ENCODE data around the gene LRRC8B.

Gene LRRC8B

GRCh38 chr1:89532866-89533265, 8.2 kb downstream of the LRRC8B start:
- H3K4me1 ChIP-seq (ENCODE audit: insufficient read depth, low read length, poor library complexity, severe bottlenecking): peaks cover 33% of the 10 kb centered on the region
- H3K79me2 ChIP-seq (ENCODE audit: insufficient read depth, low read length): peaks cover 93% of the 10 kb centered on the region
- TF ChIP-seq, protein P1, sequence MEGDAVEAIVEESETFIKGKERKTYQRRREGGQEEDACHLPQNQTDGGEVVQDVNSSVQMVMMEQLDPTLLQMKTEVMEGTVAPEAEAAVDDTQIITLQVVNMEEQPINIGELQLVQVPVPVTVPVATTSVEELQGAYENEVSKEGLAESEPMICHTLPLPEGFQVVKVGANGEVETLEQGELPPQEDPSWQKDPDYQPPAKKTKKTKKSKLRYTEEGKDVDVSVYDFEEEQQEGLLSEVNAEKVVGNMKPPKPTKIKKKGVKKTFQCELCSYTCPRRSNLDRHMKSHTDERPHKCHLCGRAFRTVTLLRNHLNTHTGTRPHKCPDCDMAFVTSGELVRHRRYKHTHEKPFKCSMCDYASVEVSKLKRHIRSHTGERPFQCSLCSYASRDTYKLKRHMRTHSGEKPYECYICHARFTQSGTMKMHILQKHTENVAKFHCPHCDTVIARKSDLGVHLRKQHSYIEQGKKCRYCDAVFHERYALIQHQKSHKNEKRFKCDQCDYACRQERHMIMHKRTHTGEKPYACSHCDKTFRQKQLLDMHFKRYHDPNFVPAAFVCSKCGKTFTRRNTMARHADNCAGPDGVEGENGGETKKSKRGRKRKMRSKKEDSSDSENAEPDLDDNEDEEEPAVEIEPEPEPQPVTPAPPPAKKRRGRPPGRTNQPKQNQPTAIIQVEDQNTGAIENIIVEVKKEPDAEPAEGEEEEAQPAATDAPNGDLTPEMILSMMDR (conservative IDR thresholded peaks at IDR 0.05; ENCODE audit: low read length): no peak
- TF ChIP-seq EZH2phosphoT487 (IDR thresholded peaks at IDR 0.05; ENCODE audit: borderline replicate concordance): no peak
- no peaks in the 10 kb centered on the region for H3K9me3 ChIP-seq (ENCODE audit: insufficient read depth, low read depth, low read length)
- H3K4me3 ChIP-seq (ENCODE audit: low read length, poor library complexity, severe bottlenecking): no peak overlapping the region
- no peaks in the 10 kb centered on the region for H3K36me3 ChIP-seq (ENCODE audit: insufficient read depth, low read length)
- no peaks in the 10 kb centered on the region for H3K27me3 ChIP-seq (ENCODE audit: insufficient read depth, low read length, poor library complexity, severe bottlenecking)
- H3K9ac ChIP-seq (ENCODE audit: low read depth, low read length, poor library complexity, severe bottlenecking): no peak overlapping the region
- H2AFZ ChIP-seq (ENCODE audit: low read length): no peak overlapping the region
- no peaks in the 10 kb centered on the region for H3F3A ChIP-seq (ENCODE audit: low read depth)
- peak overlapping the region; percentile 22 for H3K4me2 ChIP-seq (ENCODE audit: low read depth, low read length, poor library complexity, severe bottlenecking)
- H4K20me1 ChIP-seq (ENCODE audit: insufficient read depth, low read length, poor library complexity, severe bottlenecking): peaks cover 25% of the 10 kb centered on the region
- no peaks in the 10 kb centered on the region for H3K9me2 ChIP-seq (replicated peaks; ENCODE audit: low read depth, low read length)

DNA sequence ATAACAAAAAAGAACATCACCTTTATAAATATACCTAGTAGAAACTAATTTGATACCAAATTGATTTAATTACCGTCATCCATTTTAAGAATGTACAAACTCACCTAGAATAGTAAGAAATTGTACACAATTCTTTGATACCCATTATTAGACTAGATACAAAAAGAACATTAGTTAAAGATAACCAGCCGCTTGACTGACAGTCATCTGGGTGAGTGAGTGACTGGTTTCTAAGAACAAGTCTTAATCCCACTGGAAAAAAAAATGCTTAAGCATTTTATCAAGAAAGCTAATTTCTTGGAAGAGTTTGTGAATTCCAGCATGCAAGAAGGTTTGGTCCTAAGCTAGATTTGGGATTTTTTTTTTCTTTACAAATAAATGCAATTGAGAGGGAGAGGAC, 10.9 kb downstream of the LRRC8B start:
- Histone ChIP-seq H3K4me1 (ENCODE audit: insufficient read depth, low read length, poor library complexity, severe bottlenecking) (peaks cover 27% of the 10 kb centered on the region), H3F3A (ENCODE audit: low read depth) (no peaks in the 10 kb centered on the region), H3K9me3 (ENCODE audit: insufficient read depth, low read depth, low read length) (no peaks in the 10 kb centered on the region), H4K20me1 (ENCODE audit: insufficient read depth, low read length, poor library complexity, severe bottlenecking) (peaks cover 19% of the 10 kb centered on the region), H3K27me3 (ENCODE audit: insufficient read depth, low read length, poor library complexity, severe bottlenecking) (no peaks in the 10 kb centered on the region), H3K9me2 (replicated peaks; ENCODE audit: low read depth, low read length) (no peaks in the 10 kb centered on the region), H3K4me2 (ENCODE audit: low read depth, low read length, poor library complexity, severe bottlenecking) (no peak overlapping the region), H3K36me3 (ENCODE audit: insufficient read depth, low read length) (no peaks in the 10 kb centered on the region), H3K79me2 (ENCODE audit: insufficient read depth, low read length) (peaks cover 94% of the 10 kb centered on the region), H3K9ac (ENCODE audit: low read depth, low read length, poor library complexity, severe bottlenecking) (no peak overlapping the region), H2AFZ (ENCODE audit: low read length) (no peak overlapping the region), H3K4me3 (ENCODE audit: low read length, poor library complexity, severe bottlenecking) (no peak overlapping the region)
- no peak for TF ChIP-seq EZH2phosphoT487 (IDR thresholded peaks at IDR 0.05; ENCODE audit: borderline replicate concordance)
- TF ChIP-seq, protein P1 (conservative IDR thresholded peaks at IDR 0.05; ENCODE audit: low read length): no peak

DNA sequence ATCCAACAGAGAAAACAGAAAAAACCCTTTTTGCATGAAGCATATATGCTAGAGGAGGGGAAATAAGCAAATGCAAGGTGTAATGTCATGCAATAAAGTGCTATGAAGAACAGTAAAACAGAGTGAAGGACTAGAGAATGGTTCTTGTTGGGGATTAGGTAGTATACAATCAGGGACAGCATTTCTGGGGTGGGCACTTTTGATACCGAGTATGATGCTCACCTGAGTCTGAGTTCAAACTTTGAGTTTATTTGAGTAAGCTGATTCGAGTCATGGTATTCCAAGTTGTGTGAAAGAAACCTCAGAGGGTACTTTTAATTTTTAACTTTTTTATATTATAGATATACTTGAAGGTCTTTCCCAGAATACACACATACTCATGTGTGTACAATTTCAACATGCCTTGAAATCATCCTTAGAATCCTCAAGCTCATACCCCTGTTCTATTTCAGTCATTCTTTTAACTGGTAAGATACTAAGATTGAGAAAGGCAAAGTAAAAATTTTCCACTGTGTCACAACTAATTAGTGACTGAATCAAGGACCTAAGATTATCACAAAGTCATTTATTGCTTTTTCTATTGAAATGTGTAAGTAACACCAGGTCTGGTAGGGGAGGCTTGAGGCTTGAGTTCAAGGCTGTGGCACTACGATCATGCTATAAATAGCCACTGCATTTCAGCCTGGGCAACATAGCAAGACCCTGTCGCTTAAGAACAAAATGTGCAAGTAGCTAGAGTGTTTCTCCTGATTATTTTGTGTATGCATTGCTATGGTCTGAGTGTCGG, 12.1 kb downstream of the LRRC8B start:
- H2AFZ ChIP-seq (ENCODE audit: low read length): no peak overlapping the region
- peaks cover 15% of the 10 kb centered on the region for H4K20me1 ChIP-seq (ENCODE audit: insufficient read depth, low read length, poor library complexity, severe bottlenecking)
- H3K9me2 ChIP-seq (replicated peaks; ENCODE audit: low read depth, low read length): no peaks in the 10 kb centered on the region
- H3F3A ChIP-seq (ENCODE audit: low read depth): no peaks in the 10 kb centered on the region
- no peaks in the 10 kb centered on the region for H3K36me3 ChIP-seq (ENCODE audit: insufficient read depth, low read length)
- H3K27me3 ChIP-seq (ENCODE audit: insufficient read depth, low read length, poor library complexity, severe bottlenecking): no peaks in the 10 kb centered on the region
- no peak overlapping the region for H3K4me2 ChIP-seq (ENCODE audit: low read depth, low read length, poor library complexity, severe bottlenecking)
- TF ChIP-seq EZH2phosphoT487 (IDR thresholded peaks at IDR 0.05; ENCODE audit: borderline replicate concordance): no peak
- TF ChIP-seq, protein P1 (conservative IDR thresholded peaks at IDR 0.05; ENCODE audit: low read length): no peak
- H3K9ac ChIP-seq (ENCODE audit: low read depth, low read length, poor library complexity, severe bottlenecking): no peak overlapping the region
- peaks cover 18% of the 10 kb centered on the region for H3K4me1 ChIP-seq (ENCODE audit: insufficient read depth, low read length, poor library complexity, severe bottlenecking)
- peaks cover 89% of the 10 kb centered on the region for H3K79me2 ChIP-seq (ENCODE audit: insufficient read depth, low read length)
- H3K9me3 ChIP-seq (ENCODE audit: insufficient read depth, low read depth, low read length): no peaks in the 10 kb centered on the region
- H3K4me3 ChIP-seq (ENCODE audit: low read length, poor library complexity, severe bottlenecking): no peak overlapping the region

Measured in Loucy (cell line).